Measurements from ENCODE around the gene CTNND2. TPM values are rescaled to one million over a fixed set of nuclear protein-coding genes. Genes with fewer than 3 reads are reported as not detected.

The CTNND2 gene
- total RNA-seq, 1 donor = 1.9 TPM

- TF ChIP-seq CTCF (IDR thresholded peaks at IDR 0.05; ENCODE audit: insufficient read depth, low read length) = no peak
- no peak overlapping the region for H3K4me3 ChIP-seq (ENCODE audit: low read depth, low read length)
- no peak for DNase-seq (ENCODE audit: low read depth)
Observed at GRCh38 chr5:11793396-11793795, 110.8 kb downstream of the CTNND2 start.

- H3K4me3 ChIP-seq (ENCODE audit: low read depth, low read length) = no peak overlapping the region
- no peak for TF ChIP-seq CTCF (IDR thresholded peaks at IDR 0.05; ENCODE audit: insufficient read depth, low read length)
- no peak for DNase-seq (ENCODE audit: low read depth)
Observed at GRCh38 chr5:11792621-11793020, 111.6 kb downstream of the CTNND2 start.

GRCh38 chr5:11791792-11792191 lies 112.5 kb downstream of the CTNND2 start:
- no peak for TF ChIP-seq CTCF (IDR thresholded peaks at IDR 0.05; ENCODE audit: insufficient read depth, low read length)
- H3K4me3 ChIP-seq (ENCODE audit: low read depth, low read length) = no peak overlapping the region
- DNase-seq (ENCODE audit: low read depth) = no peak

GRCh38 chr5:11790201-11790600 lies 114.0 kb downstream of the CTNND2 start:
- no peak overlapping the region for H3K4me3 ChIP-seq (ENCODE audit: low read depth, low read length)
- no peak for DNase-seq (ENCODE audit: low read depth)
- no peak for TF ChIP-seq CTCF (IDR thresholded peaks at IDR 0.05; ENCODE audit: insufficient read depth, low read length)

- no peak overlapping the region for H3K4me3 ChIP-seq (ENCODE audit: low read depth, low read length)
- no peak for DNase-seq (ENCODE audit: low read depth)
- TF ChIP-seq CTCF (IDR thresholded peaks at IDR 0.05; ENCODE audit: insufficient read depth, low read length) = no peak
Observed at GRCh38 chr5:11785771-11786352, 118.4 kb downstream of the CTNND2 start.

GRCh38 chr5:11780641-11781345 lies 123.5 kb downstream of the CTNND2 start:
- no peak overlapping the region for H3K4me3 ChIP-seq (ENCODE audit: low read depth, low read length)
- TF ChIP-seq CTCF (IDR thresholded peaks at IDR 0.05; ENCODE audit: insufficient read depth, low read length) = no peak
- no peak for DNase-seq (ENCODE audit: low read depth)
